ENCODE measurements around the gene VPS41. TPM values are rescaled to one million over a fixed set of nuclear protein-coding genes. Genes with fewer than 3 reads are reported as not detected.

Gene VPS41
- total RNA-seq, 1 donor from 2014 or later, result 108 TPM

DNA sequence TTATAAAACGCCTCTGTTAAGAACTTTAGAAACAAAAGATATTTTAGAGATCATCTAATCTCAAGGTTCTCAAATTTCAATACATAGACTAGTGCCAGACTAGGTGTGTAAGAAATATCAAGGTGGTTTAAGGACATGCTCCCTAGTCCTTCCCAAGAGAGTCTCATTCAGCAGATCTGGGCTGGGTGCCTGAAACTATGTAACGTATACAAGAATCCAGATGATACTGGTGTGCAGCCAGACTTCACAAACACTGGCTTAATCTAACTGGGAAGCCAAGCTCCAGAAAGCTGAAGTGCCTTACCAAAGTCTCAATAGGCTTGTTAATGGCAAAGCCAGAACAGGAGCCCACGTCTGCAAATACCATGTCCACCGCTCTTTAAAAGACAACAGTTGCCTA is 172.9 kb downstream of the VPS41 start:
- TF ChIP-seq, protein P1, sequence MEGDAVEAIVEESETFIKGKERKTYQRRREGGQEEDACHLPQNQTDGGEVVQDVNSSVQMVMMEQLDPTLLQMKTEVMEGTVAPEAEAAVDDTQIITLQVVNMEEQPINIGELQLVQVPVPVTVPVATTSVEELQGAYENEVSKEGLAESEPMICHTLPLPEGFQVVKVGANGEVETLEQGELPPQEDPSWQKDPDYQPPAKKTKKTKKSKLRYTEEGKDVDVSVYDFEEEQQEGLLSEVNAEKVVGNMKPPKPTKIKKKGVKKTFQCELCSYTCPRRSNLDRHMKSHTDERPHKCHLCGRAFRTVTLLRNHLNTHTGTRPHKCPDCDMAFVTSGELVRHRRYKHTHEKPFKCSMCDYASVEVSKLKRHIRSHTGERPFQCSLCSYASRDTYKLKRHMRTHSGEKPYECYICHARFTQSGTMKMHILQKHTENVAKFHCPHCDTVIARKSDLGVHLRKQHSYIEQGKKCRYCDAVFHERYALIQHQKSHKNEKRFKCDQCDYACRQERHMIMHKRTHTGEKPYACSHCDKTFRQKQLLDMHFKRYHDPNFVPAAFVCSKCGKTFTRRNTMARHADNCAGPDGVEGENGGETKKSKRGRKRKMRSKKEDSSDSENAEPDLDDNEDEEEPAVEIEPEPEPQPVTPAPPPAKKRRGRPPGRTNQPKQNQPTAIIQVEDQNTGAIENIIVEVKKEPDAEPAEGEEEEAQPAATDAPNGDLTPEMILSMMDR (IDR thresholded peaks at IDR 0.05; ENCODE audit: partially characterized antibody, unreplicated experiment), result no peak
- Mint-ChIP-seq H3K4me1 (ENCODE audit: low read depth, unreplicated experiment) (no peaks in the 10 kb centered on the region), H3K4me3 (ENCODE audit: unreplicated experiment) (no peak overlapping the region), H3K9me3 (ENCODE audit: unreplicated experiment) (no peaks in the 10 kb centered on the region), H3K27ac (ENCODE audit: unreplicated experiment) (no peak overlapping the region), H3K27me3 (ENCODE audit: unreplicated experiment) (peaks cover 4% of the 10 kb centered on the region), H3K36me3 (ENCODE audit: unreplicated experiment) (peaks cover 4% of the 10 kb centered on the region)
- no peak for DNase-seq

DNA sequence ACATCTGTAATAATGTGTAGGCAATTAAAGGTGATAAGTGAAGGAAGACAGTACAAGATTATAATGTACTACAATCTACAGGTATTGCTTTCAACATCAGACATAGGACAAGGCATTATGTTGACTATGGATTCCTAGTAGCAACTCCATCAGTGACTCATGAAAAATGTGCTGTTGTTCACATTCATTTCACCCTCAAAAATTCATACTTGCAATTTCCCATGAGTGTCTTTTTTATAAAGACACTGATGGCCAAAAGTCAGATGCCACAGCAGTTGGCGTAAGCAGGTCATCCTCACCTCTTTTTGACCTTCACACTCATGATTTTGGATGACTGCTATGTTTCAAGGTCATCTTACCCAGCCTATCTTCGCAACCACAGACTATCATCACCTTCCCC is 177.8 kb downstream of the VPS41 start:
- H3K27ac Mint-ChIP-seq (ENCODE audit: unreplicated experiment), result no peak overlapping the region

DNA sequence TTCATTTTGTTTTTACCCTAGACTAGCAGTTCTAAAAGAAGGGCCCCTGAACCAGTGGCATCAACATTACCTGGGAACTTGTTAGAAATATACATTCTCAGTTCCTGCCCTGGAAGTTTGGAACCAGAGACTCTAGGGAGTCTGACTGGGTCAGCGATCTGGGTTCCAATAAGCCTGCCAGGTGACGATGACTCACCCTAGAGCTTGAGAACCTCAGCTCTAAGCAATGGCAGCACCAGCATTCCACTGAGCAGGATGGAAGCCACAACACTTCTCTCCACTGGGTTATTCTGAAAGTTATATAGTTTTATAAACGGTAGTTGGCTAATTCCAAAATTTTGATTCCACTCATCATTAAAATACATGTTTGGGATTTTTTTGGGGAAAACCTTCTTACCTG is 180.8 kb downstream of the VPS41 start:
- H3K4me3 Mint-ChIP-seq (ENCODE audit: unreplicated experiment), result no peak overlapping the region
- no peaks in the 10 kb centered on the region for H3K4me1 Mint-ChIP-seq (ENCODE audit: low read depth, unreplicated experiment)
- H3K36me3 Mint-ChIP-seq (ENCODE audit: unreplicated experiment), result no peaks in the 10 kb centered on the region
- DNase-seq, result no peak
- TF ChIP-seq, protein P1 (IDR thresholded peaks at IDR 0.05; ENCODE audit: partially characterized antibody, unreplicated experiment), result no peak
- H3K9me3 Mint-ChIP-seq (ENCODE audit: unreplicated experiment), result no peaks in the 10 kb centered on the region
- no peak overlapping the region for H3K27ac Mint-ChIP-seq (ENCODE audit: unreplicated experiment)
- H3K27me3 Mint-ChIP-seq (ENCODE audit: unreplicated experiment), result no peaks in the 10 kb centered on the region

More for the DNA sequence above, 177.8 kb downstream of the VPS41 start:
- Mint-ChIP-seq H3K36me3 (ENCODE audit: unreplicated experiment) (no peaks in the 10 kb centered on the region), H3K27me3 (ENCODE audit: unreplicated experiment) (no peaks in the 10 kb centered on the region), H3K4me1 (ENCODE audit: low read depth, unreplicated experiment) (no peaks in the 10 kb centered on the region), H3K9me3 (ENCODE audit: unreplicated experiment) (no peaks in the 10 kb centered on the region), H3K4me3 (ENCODE audit: unreplicated experiment) (no peak overlapping the region)
- no peak for DNase-seq
- TF ChIP-seq, protein P1 (IDR thresholded peaks at IDR 0.05; ENCODE audit: partially characterized antibody, unreplicated experiment), result no peak

DNA sequence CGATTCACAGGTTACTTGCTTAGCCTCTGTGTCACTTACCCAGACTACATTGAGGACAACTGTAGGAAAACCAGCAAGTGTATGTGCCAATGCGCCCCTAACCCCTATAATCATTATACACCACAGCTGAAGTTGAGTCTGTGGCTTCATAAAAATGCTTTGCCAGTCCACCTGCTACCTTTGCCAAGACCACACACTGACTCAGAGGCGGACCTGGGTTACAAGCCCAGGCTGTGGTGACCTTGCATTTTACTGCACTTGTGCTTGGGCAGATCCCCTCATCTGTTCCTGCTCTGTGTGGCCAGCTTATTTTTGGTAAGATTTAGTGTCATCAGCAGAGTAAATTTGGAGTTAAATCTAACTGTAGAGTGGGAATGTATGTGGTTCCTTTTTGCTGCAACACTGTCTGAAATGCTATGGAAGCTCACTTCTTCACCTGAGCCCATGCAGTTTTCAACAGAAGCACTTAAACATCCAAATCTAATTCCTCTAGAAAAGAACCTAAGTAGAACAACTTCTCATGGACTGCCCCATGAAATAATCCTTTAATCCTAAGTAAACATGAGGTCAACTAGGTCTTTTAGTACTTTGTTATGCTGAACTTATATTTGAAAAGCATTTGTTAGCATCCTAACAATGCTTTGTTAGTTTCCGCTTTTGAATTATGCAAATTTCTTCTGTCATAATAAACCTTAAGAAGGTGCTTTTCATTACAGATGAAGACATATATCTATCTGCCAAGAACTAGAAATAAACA is 181.6 kb downstream of the VPS41 start:
- no peak overlapping the region for H3K27ac Mint-ChIP-seq (ENCODE audit: unreplicated experiment)
- H3K4me1 Mint-ChIP-seq (ENCODE audit: low read depth, unreplicated experiment), result no peaks in the 10 kb centered on the region
- TF ChIP-seq, protein P1 (IDR thresholded peaks at IDR 0.05; ENCODE audit: partially characterized antibody, unreplicated experiment), result no peak
- no peaks in the 10 kb centered on the region for H3K36me3 Mint-ChIP-seq (ENCODE audit: unreplicated experiment)
- no peak for DNase-seq
- no peak overlapping the region for H3K4me3 Mint-ChIP-seq (ENCODE audit: unreplicated experiment)
- H3K27me3 Mint-ChIP-seq (ENCODE audit: unreplicated experiment), result no peaks in the 10 kb centered on the region
- H3K9me3 Mint-ChIP-seq (ENCODE audit: unreplicated experiment), result no peaks in the 10 kb centered on the region

DNA sequence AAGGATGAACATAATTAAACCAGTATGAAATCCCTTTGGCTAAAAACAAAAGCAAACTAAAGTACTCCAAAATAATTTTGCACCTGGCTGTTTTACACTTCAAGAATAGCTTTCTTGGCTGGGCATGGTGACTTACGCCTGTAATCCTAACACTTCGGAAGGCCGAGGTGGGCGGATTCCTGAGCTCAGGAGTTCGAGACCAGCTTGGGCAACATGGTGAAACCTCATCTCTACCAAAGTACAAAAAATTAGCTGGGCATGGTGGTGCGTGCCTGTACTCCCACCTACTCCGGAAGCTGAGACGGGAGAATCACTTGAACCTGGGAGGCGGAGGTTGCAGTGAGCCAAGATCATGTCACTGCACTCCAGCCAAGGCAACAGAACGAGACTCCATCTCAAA is 185.7 kb downstream of the VPS41 start:
- Mint-ChIP-seq H3K9me3 (ENCODE audit: unreplicated experiment) (no peaks in the 10 kb centered on the region), H3K4me1 (ENCODE audit: low read depth, unreplicated experiment) (peaks cover 3% of the 10 kb centered on the region), H3K4me3 (ENCODE audit: unreplicated experiment) (no peak overlapping the region), H3K27ac (ENCODE audit: unreplicated experiment) (no peak overlapping the region), H3K36me3 (ENCODE audit: unreplicated experiment) (no peaks in the 10 kb centered on the region), H3K27me3 (ENCODE audit: unreplicated experiment) (no peaks in the 10 kb centered on the region)
- DNase-seq, result no peak
- TF ChIP-seq, protein P1 (IDR thresholded peaks at IDR 0.05; ENCODE audit: partially characterized antibody, unreplicated experiment), result no peak
